Heart left ventricle (tissue), 16 donors: ENCODE results near the gene SEPTIN3. TPM values are rescaled to one million over a fixed set of nuclear protein-coding genes. Genes with fewer than 3 reads are reported as not detected.

Experiments
- ATAC-seq, 4 donors: fragments of 200-7000 bp; cut with Tn5 transposase; one replicate each; pipeline ENCODE4 v1.9.1; 2020 to 2022; ENCODE audit warnings: moderate library complexity in 4 of 4, mild to moderate bottlenecking in 3 of 4, moderate number of reproducible peaks in 1 of 4
- DNase-seq, 5 donors: peaks; one replicate each; pipeline ENCODE4 v3.0.0-alpha.2; 2020
- H3K27ac ChIP-seq, 12 donors: fragments of 200-600 bp; sonication (generic) in 4 of 12; one replicate each; pipeline versions ENCODE4 v1.5.0 to v1.8.0; 2016 to 2022; ENCODE audit warnings: mild to moderate bottlenecking in 2 of 12
- H3K27me3 ChIP-seq, 9 donors: fragments of 200-600 bp; sonication (generic) in 2 of 9; one replicate each; pipeline versions ENCODE4 v1.5.1 to v1.8.0; 2016 to 2022; ENCODE audit warnings: mild to moderate bottlenecking in 3 of 9
- H3K36me3 ChIP-seq, 9 donors: fragments of 200-600 bp; sonication (generic) in 2 of 9; one replicate each; pipeline versions ENCODE4 v1.5.0 to v1.8.0; 2018 to 2022; ENCODE audit warnings: mild to moderate bottlenecking in 2 of 9
- H3K4me1 ChIP-seq, 12 donors: fragments of 200-600 bp; sonication (generic) in 4 of 12; one replicate each; pipeline versions ENCODE4 v1.5.0 to v1.8.0; 2016 to 2022; ENCODE audit warnings: mild to moderate bottlenecking in 3 of 12
- H3K4me3 ChIP-seq, 12 donors: fragments of 200-600 bp; sonication (generic) in 4 of 12; one replicate each; pipeline versions ENCODE4 v1.5.0 to v1.8.0; 2017 to 2022; ENCODE audit warnings: mild to moderate bottlenecking in 9 of 12, moderate library complexity in 4 of 12
- H3K9me3 ChIP-seq, 12 donors: fragments of 200-600 bp; sonication (generic) in 4 of 12; one replicate each; pipeline versions ENCODE4 v1.5.0 to v1.8.0; 2016 to 2022; ENCODE audit warnings: mild to moderate bottlenecking in 1 of 12
- CTCF ChIP-seq, 12 donors: fragments of 200-600 bp; sonication (generic) in 4 of 12; IDR thresholded peaks; one replicate each; pipeline versions ENCODE4 v1.5.0 to v1.8.0; 2018 to 2022; ENCODE audit warnings: antibody characterized with exemption in 12 of 12, mild to moderate bottlenecking in 5 of 12
- POLR2A ChIP-seq, 2 donors: fragments of 450-650 bp; IDR thresholded peaks; one replicate each; pipeline ENCODE4 v1.6.1; 2017; ENCODE audit warnings: antibody characterized with exemption in 2 of 2, mild to moderate bottlenecking in 2 of 2, moderate library complexity in 2 of 2
- WGBS, 4 donors: extraction: QIAGEN DNeasy Blood & Tissue Kit in 2 of 4; methylation state at CpG; one replicate each; pipeline versions ENCODE4 v1.1.5 to v1.1.7; 2013 to 2018; 5-methylcytosine and 5-hydroxymethylcytosine counted together
- intact Hi-C, 10 donors: fragments of 100-400 bp; cut with DNase I; formaldehyde crosslinking; loops; one replicate each; pipeline versions ENCODE4 v1.11.1 to v1.14.2; 2022
- polyA plus RNA-seq, 2 donors: library from polyadenylated mRNA; stranded (reverse); fragments of 200-250 nt; gene quantifications; one replicate each; pipeline ENCODE4 v1.2.3, GENCODE V29; 2013
- total RNA-seq, 9 donors: library from RNA; depleted of rRNA in 2 of 9; stranded (reverse); fragments of >200 nt in 2 of 9; fragmentation: NEBNext Ultra II Directional in 3 of 9; extraction: Animal tissue kit (Norgen Biotek cat#: 25700) in 3 of 9; gene quantifications; one replicate each; pipeline versions ENCODE4 v1.1.0 to v1.2.4, GENCODE V29; 2016 to 2023
- donor health status: ischemic (EF 13 %, LVEDD 7.1; RV severe dilation, severe dysfunction).
- donor health status: healthy with polysubstance abuse.
- donor health status: DM: no; HTN: yes; CAD: no.
- donor health status: DM: no; HTN: no; CAD: no.
- donor health status: ischemic (EF 25% LVEDD 6.9; RV normal size, moderate dysfunction).
- donor health status: ischemic (EF 25% LVEDD 5.7; RV mildly dilated, moderate dysfunction).
- donor health status: healthy.
- donor health status: DM: yes; HTN: yes; CAD: no.
- donor health status: ischemic (EF 35%, LVEDD 5.7; RV mildly dilated, moderate dysfunction).
- donor health status: nonischemic (EF 11% LVEDD 7.7; RV severe dilation, severe dysfunction).
- donor health status: DM: yes; HTN: yes; CAD: no.
- donor health status: PGD.
- donor health status: ischemic (EF 29% LVEDD 5.4; RV normal size, mild dysfunction).
- donor health status: nonischemic (EF 23%, LVEDD 6.1; RV moderate dilation, normal function).

Gene SEPTIN3
- total and polyA plus RNA-seq, 11 donors = 0.03 to 0.53 (median 0.13) TPM; not detected in 3

- Histone ChIP-seq H3K4me3 (no peak overlapping the region), H3K9me3 (no peaks in the 10 kb centered on the region), H3K27me3 (peaks cover 0 to 10% (median 0%) of the 10 kb centered on the region in 9 donors), H3K27ac (no peak overlapping the region), H3K4me1 (peaks cover 0 to 19% (median 2%) of the 10 kb centered on the region in 12 donors), H3K36me3 (no peaks in the 10 kb centered on the region)
- intact Hi-C loops = no loop called here
- WGBS, 4 donors = 45 to 60% (median 51%) methylated on average over 3 of the region's 3 CpGs
- DNase-seq (no peak), ATAC-seq (no peak)
- TF ChIP-seq CTCF (IDR thresholded peaks at IDR 0.05) = no peak
- no peak for TF ChIP-seq POLR2A (IDR thresholded peaks at IDR 0.05)
These were observed 26.0 kb downstream of the SEPTIN3 start for GRCh38 chr22:41995211-41995610.

GRCh38 chr22:41996826-41997225, 27.6 kb downstream of the SEPTIN3 start:
- 80 to 84% (median 81%) methylated on average over 5 of the region's 5 CpGs for WGBS, 4 donors
- peaks cover 0 to 19% (median 2%) of the 10 kb centered on the region in 12 donors for H3K4me1 ChIP-seq
- TF ChIP-seq POLR2A (IDR thresholded peaks at IDR 0.05) (no peak), CTCF (IDR thresholded peaks at IDR 0.05) (no peak)
- H3K9me3 ChIP-seq = peaks cover 0 to 4% (median 0%) of the 10 kb centered on the region in 12 donors
- H3K4me3 ChIP-seq = no peak overlapping the region
- DNase-seq (no peak), ATAC-seq (no peak)
- H3K36me3 ChIP-seq = no peaks in the 10 kb centered on the region
- peaks cover 0 to 10% (median 0%) of the 10 kb centered on the region in 9 donors for H3K27me3 ChIP-seq
- intact Hi-C loops = no loop called here
- no peak overlapping the region for H3K27ac ChIP-seq

- ATAC-seq (peak; percentile 93 to 98 (median 96)), DNase-seq (peak; percentile 78 to 91 (median 82))
- TF ChIP-seq POLR2A (IDR thresholded peaks at IDR 0.05) = peak in 1 of 2 donors; percentile 17
- no peak for TF ChIP-seq CTCF (IDR thresholded peaks at IDR 0.05)
- intact Hi-C loops = no loop called here
- no peaks in the 10 kb centered on the region for H3K36me3 ChIP-seq
- H3K4me1 ChIP-seq = peaks cover 0 to 19% (median 2%) of the 10 kb centered on the region in 12 donors
- peaks cover 0 to 10% (median 0%) of the 10 kb centered on the region in 9 donors for H3K27me3 ChIP-seq
- H3K4me3 ChIP-seq = peak within 1 kb of the TSS; percentile 3 to 69 (median 55)
- WGBS, 4 donors = 31 to 43% (median 33%) methylated on average over 41 to 71 of the region's 71 CpGs
- peaks cover 0 to 7% (median 0%) of the 10 kb centered on the region in 12 donors for H3K9me3 ChIP-seq
- peak within 1 kb of the TSS in 2 of 12 donors; percentile 3 to 60 for H3K27ac ChIP-seq
These were observed 29.4 kb downstream of the SEPTIN3 start, which contains the start of gene WBP2NL for GRCh38 chr22:41998361-41999261. Gene WBP2NL (plus strand): TSS chr22:41998788. CDS start chr22:41998819, 31 bp downstream.

GRCh38 chr22:42000466-42000865, 31.2 kb downstream of the SEPTIN3 start:
- Histone ChIP-seq H3K36me3 (no peaks in the 10 kb centered on the region), H3K4me3 (no peak overlapping the region), H3K27me3 (peaks cover 0 to 10% (median 0%) of the 10 kb centered on the region in 9 donors), H3K4me1 (peaks cover 0 to 16% (median 2%) of the 10 kb centered on the region in 12 donors), H3K9me3 (peaks cover 0 to 7% (median 0%) of the 10 kb centered on the region in 12 donors), H3K27ac (no peak overlapping the region)
- no peak for TF ChIP-seq POLR2A (IDR thresholded peaks at IDR 0.05)
- TF ChIP-seq CTCF (IDR thresholded peaks at IDR 0.05) = no peak
- WGBS, 4 donors = 94 to 97% (median 95%) methylated on average over 8 of the region's 8 CpGs
- ATAC-seq (no peak), DNase-seq (no peak)
- intact Hi-C loops = loop anchor here in 1 of 10 donors (10.0 kb wide), 1 partner anchor 64 kb away; no protein-coding TSS in a partner anchor
